ENCODE measurements around the gene FNIP1.
"Not testable (repeated sequence)": the region's sequence is repeated elsewhere in the genome, so short reads cannot be mapped to it uniquely, and the experiment has no call there.

- TF ChIP-seq SP1 (IDR thresholded peaks at IDR 0.05); FOXM1 (IDR thresholded peaks at IDR 0.05; ENCODE audit: borderline replicate concordance); ELF4 (IDR thresholded peaks at IDR 0.05); TARDBP (IDR thresholded peaks at IDR 0.05); SUZ12 (IDR thresholded peaks at IDR 0.05); LEF1 (IDR thresholded peaks at IDR 0.05; ENCODE audit: borderline replicate concordance); ZNF384 (IDR thresholded peaks at IDR 0.05); FOXK2 (IDR thresholded peaks at IDR 0.05); FOXA1 (IDR thresholded peaks at IDR 0.05); CTBP1 (IDR thresholded peaks at IDR 0.05; ENCODE audit: borderline replicate concordance); BHLHE40 (IDR thresholded peaks at IDR 0.05; ENCODE audit: borderline replicate concordance); ARNT (IDR thresholded peaks at IDR 0.05): not testable (repeated sequence)
- TF ChIP-seq, protein P1, sequence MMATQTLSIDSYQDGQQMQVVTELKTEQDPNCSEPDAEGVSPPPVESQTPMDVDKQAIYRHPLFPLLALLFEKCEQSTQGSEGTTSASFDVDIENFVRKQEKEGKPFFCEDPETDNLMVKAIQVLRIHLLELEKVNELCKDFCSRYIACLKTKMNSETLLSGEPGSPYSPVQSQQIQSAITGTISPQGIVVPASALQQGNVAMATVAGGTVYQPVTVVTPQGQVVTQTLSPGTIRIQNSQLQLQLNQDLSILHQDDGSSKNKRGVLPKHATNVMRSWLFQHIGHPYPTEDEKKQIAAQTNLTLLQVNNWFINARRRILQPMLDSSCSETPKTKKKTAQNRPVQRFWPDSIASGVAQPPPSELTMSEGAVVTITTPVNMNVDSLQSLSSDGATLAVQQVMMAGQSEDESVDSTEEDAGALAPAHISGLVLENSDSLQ (IDR thresholded peaks at IDR 0.05), result not testable (repeated sequence)
Observed at GRCh38 chr5:131593436-131593835, 203.4 kb downstream of the FNIP1 start.

Data from HEK293T (cell line).